Measurements from ENCODE around the gene SRPX2. TPM values are rescaled to one million over a fixed set of nuclear protein-coding genes. Genes with fewer than 3 reads are reported as not detected.

The SRPX2 gene
- total and polyA plus RNA-seq, 9 of the 15 experiments (the other 6 are each of a cell fraction or from before 2014, with no cell fraction given), result 0.13 to 0.20 TPM; not detected in 7

DNA sequence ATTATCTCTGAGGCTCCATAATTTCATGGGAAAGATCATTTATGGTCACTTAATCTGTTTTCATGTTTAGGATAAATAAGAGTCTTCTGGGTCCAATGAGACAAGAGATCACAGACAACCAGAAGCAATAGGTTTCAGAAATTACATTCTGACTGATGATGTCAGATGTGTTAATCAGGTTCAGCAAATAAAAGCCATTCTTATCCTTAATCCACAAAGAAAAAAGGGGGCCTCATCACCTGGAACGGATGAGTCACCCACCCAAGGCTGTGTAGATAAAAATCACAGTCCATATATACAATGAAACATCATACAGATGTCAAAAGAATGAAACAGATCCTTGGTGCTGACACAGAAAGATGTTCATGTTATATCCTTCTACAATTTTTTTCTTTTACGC lies 51.3 kb downstream of the SRPX2 start:
- in situ Hi-C loops (cut with MboI), result loop anchor here (25.0 kb wide), 1 partner anchor 492 kb away; no protein-coding TSS in a partner anchor
- no peak overlapping the region for H3K27ac ChIP-seq (ENCODE audit: extremely low read depth, low read depth, low read length)
- ATAC-seq (no peak), FAIRE-seq (no peak), DNase-seq (ENCODE audit: extremely low read depth in 1 of 4, low spot score in 3 of 4) (no peak)
- H3K27me3 ChIP-seq (ENCODE audit: control insufficient read depth in 2 of 2, insufficient read depth in 2 of 2, low read length in 2 of 2), result no peaks in the 10 kb centered on the region
- no peaks in the 10 kb centered on the region for H3K4me1 ChIP-seq (replicated peaks in 1 of 2; ENCODE audit: control insufficient read depth in 2 of 2, insufficient read depth in 2 of 2, low read length in 2 of 2)
- H3K36me3 ChIP-seq (ENCODE audit: control insufficient read depth, insufficient read depth, low read length), result no peaks in the 10 kb centered on the region
- no peak overlapping the region for H3K4me2 ChIP-seq (ENCODE audit: insufficient read depth, low read length)
- intact Hi-C loops (cut with micrococcal nuclease), result no loop called here
- ChIA-PET CTCF (ENCODE audit: low intra/inter-chr PET ratio) (no interaction called here), POLR2A (no interaction called here)
- no peaks in the 10 kb centered on the region for H3K9me1 ChIP-seq (ENCODE audit: control insufficient read depth, insufficient read depth, low read length)
- H2AFZ ChIP-seq (ENCODE audit: low read depth, low read length), result no peak overlapping the region
- TF ChIP-seq BRF1 (IDR thresholded peaks at IDR 0.05; ENCODE audit: borderline replicate concordance, extremely low read depth, insufficient read length), result no peak
- no peak for TF ChIP-seq BRD4 (IDR thresholded peaks at IDR 0.05)
- TF ChIP-seq, protein P1, sequence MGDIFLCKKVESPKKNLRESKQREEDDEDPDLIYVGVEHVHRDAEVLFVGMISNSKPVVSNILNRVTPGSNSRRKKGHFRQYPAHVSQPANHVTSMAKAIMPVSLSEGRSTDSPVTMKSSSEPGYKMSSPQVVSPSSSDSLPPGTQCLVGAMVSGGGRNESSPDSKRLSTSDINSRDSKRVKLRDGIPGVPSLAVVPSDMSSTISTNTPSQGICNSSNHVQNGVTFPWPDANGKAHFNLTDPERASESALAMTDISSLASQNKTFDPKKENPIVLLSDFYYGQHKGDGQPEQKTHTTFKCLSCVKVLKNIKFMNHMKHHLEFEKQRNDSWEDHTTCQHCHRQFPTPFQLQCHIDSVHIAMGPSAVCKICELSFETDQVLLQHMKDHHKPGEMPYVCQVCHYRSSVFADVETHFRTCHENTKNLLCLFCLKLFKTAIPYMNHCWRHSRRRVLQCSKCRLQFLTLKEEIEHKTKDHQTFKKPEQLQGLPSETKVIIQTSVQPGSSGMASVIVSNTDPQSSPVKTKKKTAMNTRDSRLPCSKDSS (IDR thresholded peaks at IDR 0.05; ENCODE audit: low read depth, partially characterized antibody), result no peak
- TF ChIP-seq ZNF57 (CRISPR knock-in tag; IDR thresholded peaks at IDR 0.05), result no peak
- TF ChIP-seq CBX1 (IDR thresholded peaks at IDR 0.05; ENCODE audit: low read depth), result no peak
- TF ChIP-seq, protein P2, sequence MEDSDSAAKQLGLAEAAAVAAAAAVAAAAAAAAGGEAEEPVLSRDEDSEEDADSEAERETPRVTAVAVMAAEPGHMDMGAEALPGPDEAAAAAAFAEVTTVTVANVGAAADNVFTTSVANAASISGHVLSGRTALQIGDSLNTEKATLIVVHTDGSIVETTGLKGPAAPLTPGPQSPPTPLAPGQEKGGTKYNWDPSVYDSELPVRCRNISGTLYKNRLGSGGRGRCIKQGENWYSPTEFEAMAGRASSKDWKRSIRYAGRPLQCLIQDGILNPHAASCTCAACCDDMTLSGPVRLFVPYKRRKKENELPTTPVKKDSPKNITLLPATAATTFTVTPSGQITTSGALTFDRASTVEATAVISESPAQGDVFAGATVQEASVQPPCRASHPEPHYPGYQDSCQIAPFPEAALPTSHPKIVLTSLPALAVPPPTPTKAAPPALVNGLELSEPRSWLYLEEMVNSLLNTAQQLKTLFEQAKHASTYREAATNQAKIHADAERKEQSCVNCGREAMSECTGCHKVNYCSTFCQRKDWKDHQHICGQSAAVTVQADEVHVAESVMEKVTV (CRISPR knock-in tag; IDR thresholded peaks at IDR 0.05), result no peak
- TF ChIP-seq TEAD4 (IDR thresholded peaks at IDR 0.05; ENCODE audit: low read length), result no peak
- TF ChIP-seq TEAD4 (CRISPR knock-in tag; IDR thresholded peaks at IDR 0.05; ENCODE audit: borderline replicate concordance), result no peak
- TF ChIP-seq ZNF184 (CRISPR knock-in tag; IDR thresholded peaks at IDR 0.05), result no peak
- TF ChIP-seq FUS (optimal IDR thresholded peaks at IDR 0.05; ENCODE audit: low read depth, low read length), result no peak
- TF ChIP-seq RUNX1 (IDR thresholded peaks at IDR 0.05; ENCODE audit: low read depth), result no peak
- TF ChIP-seq SMC3 (conservative IDR thresholded peaks at IDR 0.05; ENCODE audit: insufficient read depth, low read depth, low read length), result no peak
- TF ChIP-seq, protein P3, sequence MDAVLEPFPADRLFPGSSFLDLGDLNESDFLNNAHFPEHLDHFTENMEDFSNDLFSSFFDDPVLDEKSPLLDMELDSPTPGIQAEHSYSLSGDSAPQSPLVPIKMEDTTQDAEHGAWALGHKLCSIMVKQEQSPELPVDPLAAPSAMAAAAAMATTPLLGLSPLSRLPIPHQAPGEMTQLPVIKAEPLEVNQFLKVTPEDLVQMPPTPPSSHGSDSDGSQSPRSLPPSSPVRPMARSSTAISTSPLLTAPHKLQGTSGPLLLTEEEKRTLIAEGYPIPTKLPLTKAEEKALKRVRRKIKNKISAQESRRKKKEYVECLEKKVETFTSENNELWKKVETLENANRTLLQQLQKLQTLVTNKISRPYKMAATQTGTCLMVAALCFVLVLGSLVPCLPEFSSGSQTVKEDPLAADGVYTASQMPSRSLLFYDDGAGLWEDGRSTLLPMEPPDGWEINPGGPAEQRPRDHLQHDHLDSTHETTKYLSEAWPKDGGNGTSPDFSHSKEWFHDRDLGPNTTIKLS (IDR thresholded peaks at IDR 0.05; ENCODE audit: borderline replicate concordance, low read depth), result no peak
- no peak for TF ChIP-seq PCBP1 (IDR thresholded peaks at IDR 0.05; ENCODE audit: low read depth, low read length, poor library complexity, severe bottlenecking)
- no TSS peak for BruUV-seq (replicated peaks)
- no peaks in the 10 kb centered on the region for H3K79me2 ChIP-seq (ENCODE audit: control insufficient read depth, insufficient read depth, low read length)
- H3K9ac ChIP-seq (ENCODE audit: insufficient read depth in 1 of 2, low read depth in 2 of 2, low read length in 2 of 2), result no peak overlapping the region
- WGBS (ENCODE audit: insufficient coverage, low coverage, missing lambda C conversion rate), result 5% methylated on average over 2 of the region's 2 CpGs
- H4K20me1 ChIP-seq (replicated peaks; ENCODE audit: control insufficient read depth, insufficient read depth, low read length), result no peaks in the 10 kb centered on the region
- H3K9me3 ChIP-seq (replicated peaks; ENCODE audit: control insufficient read depth, insufficient read depth, low read depth, low read length), result no peaks in the 10 kb centered on the region
- no peak overlapping the region for H3K4me3 ChIP-seq
